ENCODE measurements around the gene MRPL50.

Gene MRPL50

DNA sequence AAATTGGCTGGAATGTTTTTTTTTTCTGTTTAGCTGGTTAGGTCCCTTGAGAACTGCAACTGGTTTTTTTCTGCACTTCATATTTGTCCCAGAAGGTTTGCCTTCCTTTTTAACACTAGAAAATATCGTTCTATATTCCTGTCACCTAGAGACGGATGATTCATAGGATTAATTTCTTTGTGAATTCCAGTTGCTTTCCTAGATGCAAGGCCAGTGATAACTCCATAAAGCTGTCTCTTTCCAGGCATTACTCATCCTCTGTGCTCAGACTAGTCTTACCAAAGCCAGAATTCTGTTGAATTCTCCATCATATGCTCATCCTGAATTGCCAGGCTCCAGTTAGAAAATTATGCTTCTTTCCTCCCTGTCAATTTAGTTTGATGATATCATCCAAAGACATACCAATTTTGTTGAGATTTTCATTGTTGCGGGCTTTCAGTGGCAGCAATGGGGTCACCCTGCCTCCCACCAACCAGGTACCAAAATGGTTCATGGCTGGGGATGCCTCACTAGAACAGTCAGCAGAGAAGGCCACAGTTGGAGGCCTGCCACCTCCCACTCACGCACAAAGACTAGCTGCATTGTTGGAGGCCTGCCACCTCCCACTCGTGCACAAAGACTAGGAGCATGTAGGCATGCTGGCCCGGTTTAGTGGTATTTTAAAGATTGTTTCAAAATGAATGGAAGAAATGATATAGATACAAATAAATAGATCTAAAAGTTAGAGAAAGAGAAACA, 22.1 kb downstream of the MRPL50 start:
- TF ChIP-seq EP300 (IDR thresholded peaks at IDR 0.05; ENCODE audit: borderline replicate concordance) (no peak), CREB1 (IDR thresholded peaks at IDR 0.05; ENCODE audit: low read depth) (no peak)

DNA sequence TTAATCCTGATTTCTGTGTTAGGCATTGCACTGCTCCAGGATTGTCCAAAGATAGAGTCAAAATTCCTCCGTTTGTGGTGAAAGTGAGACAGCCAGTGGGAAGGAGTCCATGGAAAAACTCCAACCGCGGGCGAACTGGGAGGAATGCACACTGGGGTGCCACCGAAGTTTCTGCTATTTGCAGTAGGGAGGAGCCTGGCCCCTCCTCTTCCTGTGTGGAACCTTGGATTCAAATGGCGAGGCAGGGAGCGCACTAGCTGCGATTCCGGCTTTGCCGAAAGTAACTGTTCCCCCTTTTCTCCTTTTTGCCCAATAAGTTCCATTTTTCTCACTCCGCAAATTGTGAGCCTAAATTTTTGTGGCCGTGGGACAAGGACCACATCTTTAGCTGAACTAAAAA, 22.9 kb downstream of the MRPL50 start:
- TF ChIP-seq CEBPB (IDR thresholded peaks at IDR 0.05) (no peak), EP300 (IDR thresholded peaks at IDR 0.05; ENCODE audit: borderline replicate concordance) (no peak), YY1 (IDR thresholded peaks at IDR 0.05; ENCODE audit: low read depth) (no peak), NFIC (IDR thresholded peaks at IDR 0.05) (no peak), RAD21 (IDR thresholded peaks at IDR 0.05; ENCODE audit: low read depth) (no peak), TCF12 (IDR thresholded peaks at IDR 0.05; ENCODE audit: low read depth) (no peak), EGR1 (IDR thresholded peaks at IDR 0.05) (no peak), FOXM1 (IDR thresholded peaks at IDR 0.05; ENCODE audit: borderline replicate concordance, low read depth) (no peak), CREB1 (IDR thresholded peaks at IDR 0.05; ENCODE audit: low read depth) (no peak), TEAD4 (IDR thresholded peaks at IDR 0.05) (no peak), TAF1 (IDR thresholded peaks at IDR 0.05; ENCODE audit: low read depth) (no peak), ZBTB7A (IDR thresholded peaks at IDR 0.05; ENCODE audit: low read depth) (no peak)
- TF ChIP-seq, protein P1, sequence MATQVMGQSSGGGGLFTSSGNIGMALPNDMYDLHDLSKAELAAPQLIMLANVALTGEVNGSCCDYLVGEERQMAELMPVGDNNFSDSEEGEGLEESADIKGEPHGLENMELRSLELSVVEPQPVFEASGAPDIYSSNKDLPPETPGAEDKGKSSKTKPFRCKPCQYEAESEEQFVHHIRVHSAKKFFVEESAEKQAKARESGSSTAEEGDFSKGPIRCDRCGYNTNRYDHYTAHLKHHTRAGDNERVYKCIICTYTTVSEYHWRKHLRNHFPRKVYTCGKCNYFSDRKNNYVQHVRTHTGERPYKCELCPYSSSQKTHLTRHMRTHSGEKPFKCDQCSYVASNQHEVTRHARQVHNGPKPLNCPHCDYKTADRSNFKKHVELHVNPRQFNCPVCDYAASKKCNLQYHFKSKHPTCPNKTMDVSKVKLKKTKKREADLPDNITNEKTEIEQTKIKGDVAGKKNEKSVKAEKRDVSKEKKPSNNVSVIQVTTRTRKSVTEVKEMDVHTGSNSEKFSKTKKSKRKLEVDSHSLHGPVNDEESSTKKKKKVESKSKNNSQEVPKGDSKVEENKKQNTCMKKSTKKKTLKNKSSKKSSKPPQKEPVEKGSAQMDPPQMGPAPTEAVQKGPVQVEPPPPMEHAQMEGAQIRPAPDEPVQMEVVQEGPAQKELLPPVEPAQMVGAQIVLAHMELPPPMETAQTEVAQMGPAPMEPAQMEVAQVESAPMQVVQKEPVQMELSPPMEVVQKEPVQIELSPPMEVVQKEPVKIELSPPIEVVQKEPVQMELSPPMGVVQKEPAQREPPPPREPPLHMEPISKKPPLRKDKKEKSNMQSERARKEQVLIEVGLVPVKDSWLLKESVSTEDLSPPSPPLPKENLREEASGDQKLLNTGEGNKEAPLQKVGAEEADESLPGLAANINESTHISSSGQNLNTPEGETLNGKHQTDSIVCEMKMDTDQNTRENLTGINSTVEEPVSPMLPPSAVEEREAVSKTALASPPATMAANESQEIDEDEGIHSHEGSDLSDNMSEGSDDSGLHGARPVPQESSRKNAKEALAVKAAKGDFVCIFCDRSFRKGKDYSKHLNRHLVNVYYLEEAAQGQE (IDR thresholded peaks at IDR 0.05; ENCODE audit: low read depth), result no peak
- TF ChIP-seq, protein P2, sequence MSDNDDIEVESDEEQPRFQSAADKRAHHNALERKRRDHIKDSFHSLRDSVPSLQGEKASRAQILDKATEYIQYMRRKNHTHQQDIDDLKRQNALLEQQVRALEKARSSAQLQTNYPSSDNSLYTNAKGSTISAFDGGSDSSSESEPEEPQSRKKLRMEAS (IDR thresholded peaks at IDR 0.05), result no peak
- TF ChIP-seq, protein P3, sequence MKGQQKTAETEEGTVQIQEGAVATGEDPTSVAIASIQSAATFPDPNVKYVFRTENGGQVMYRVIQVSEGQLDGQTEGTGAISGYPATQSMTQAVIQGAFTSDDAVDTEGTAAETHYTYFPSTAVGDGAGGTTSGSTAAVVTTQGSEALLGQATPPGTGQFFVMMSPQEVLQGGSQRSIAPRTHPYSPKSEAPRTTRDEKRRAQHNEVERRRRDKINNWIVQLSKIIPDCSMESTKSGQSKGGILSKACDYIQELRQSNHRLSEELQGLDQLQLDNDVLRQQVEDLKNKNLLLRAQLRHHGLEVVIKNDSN (IDR thresholded peaks at IDR 0.05), result no peak

DNA sequence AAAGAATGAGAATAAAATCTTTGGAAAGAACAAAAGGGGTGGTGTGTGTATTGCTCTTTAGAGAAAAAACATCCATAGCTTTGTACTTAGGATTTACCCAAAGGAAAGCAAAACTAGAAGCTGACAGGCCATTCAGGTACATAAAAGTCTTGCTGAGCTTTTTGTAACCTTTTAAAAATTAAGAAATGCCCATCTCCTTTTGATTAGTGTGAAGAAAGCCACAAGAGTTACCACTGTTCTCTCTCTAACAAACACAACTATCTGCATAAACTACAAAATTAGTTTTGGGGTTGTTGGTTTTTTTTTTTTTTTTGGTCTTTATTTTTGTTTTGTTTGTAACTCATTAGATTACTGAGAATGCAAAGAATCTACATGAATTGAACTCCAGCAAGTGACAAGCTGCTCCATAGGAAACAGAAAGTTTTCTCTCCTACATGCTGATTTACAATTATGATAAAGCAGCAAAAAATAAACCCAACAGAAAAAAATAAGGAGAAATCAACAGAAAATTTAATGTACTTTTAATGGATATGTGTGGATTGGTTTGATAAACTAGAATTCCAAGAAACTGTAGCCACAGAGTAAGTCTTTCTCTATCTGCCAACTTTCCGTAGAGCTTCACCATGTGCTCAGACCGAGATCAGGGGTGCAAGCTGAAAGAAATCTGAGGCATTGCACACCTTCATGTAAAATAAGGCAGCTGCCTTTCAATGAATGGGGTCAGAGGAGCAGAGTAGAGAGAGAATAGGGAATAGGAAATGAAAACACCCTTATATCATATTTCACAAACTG, 25.9 kb downstream of the MRPL50 start:
- no peak for TF ChIP-seq CEBPB (IDR thresholded peaks at IDR 0.05)
- no peak for TF ChIP-seq ZBTB7A (IDR thresholded peaks at IDR 0.05; ENCODE audit: low read depth)
- TF ChIP-seq TAF1 (IDR thresholded peaks at IDR 0.05; ENCODE audit: low read depth), result no peak
- no peak for TF ChIP-seq TCF12 (IDR thresholded peaks at IDR 0.05; ENCODE audit: low read depth)

DNA sequence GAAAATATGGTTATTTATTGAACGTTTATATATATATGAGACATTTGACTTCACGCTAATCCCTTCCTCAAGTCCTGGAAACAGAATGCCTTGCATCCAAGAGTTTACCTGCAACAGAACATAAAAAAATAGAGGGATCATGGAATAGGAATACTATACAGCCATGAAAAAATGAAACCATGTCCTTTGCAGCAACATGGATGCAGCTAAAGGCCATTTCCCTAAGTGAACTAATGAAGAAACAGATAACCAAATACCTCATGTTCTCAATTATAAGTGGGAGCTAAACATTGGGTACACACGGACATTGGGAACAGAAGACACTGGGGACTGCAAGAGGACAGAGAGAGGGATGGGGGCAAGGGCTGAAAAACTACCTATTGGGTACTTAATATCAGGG, 26.6 kb downstream of the MRPL50 start:
- no peak for TF ChIP-seq RAD21 (IDR thresholded peaks at IDR 0.05; ENCODE audit: low read depth)
- no peak for TF ChIP-seq TAF1 (IDR thresholded peaks at IDR 0.05; ENCODE audit: low read depth)
- no peak for TF ChIP-seq NFIC (IDR thresholded peaks at IDR 0.05)
- TF ChIP-seq FOXM1 (IDR thresholded peaks at IDR 0.05; ENCODE audit: borderline replicate concordance, low read depth), result no peak
- no peak for TF ChIP-seq YY1 (IDR thresholded peaks at IDR 0.05; ENCODE audit: low read depth)
- no peak for TF ChIP-seq EGR1 (IDR thresholded peaks at IDR 0.05)
- TF ChIP-seq TEAD4 (IDR thresholded peaks at IDR 0.05), result no peak
- TF ChIP-seq, protein P1 (IDR thresholded peaks at IDR 0.05; ENCODE audit: low read depth), result no peak

GRCh38 chr9:101369884-101370531, 28.4 kb downstream of the MRPL50 start:
- TF ChIP-seq TCF12 (IDR thresholded peaks at IDR 0.05; ENCODE audit: low read depth) (no peak), NFIC (IDR thresholded peaks at IDR 0.05) (no peak), YY1 (IDR thresholded peaks at IDR 0.05; ENCODE audit: low read depth) (no peak), RAD21 (IDR thresholded peaks at IDR 0.05; ENCODE audit: low read depth) (no peak), FOXM1 (IDR thresholded peaks at IDR 0.05; ENCODE audit: borderline replicate concordance, low read depth) (no peak)

- TF ChIP-seq YY1 (IDR thresholded peaks at IDR 0.05; ENCODE audit: low read depth) (no peak), TEAD4 (IDR thresholded peaks at IDR 0.05) (no peak), TCF12 (IDR thresholded peaks at IDR 0.05; ENCODE audit: low read depth) (no peak), TAF1 (IDR thresholded peaks at IDR 0.05; ENCODE audit: low read depth) (no peak), FOXM1 (IDR thresholded peaks at IDR 0.05; ENCODE audit: borderline replicate concordance, low read depth) (no peak), ZBTB7A (IDR thresholded peaks at IDR 0.05; ENCODE audit: low read depth) (no peak), RAD21 (IDR thresholded peaks at IDR 0.05; ENCODE audit: low read depth) (no peak), CREB1 (IDR thresholded peaks at IDR 0.05; ENCODE audit: low read depth) (no peak)
- TF ChIP-seq, protein P2 (IDR thresholded peaks at IDR 0.05), result no peak
- TF ChIP-seq, protein P1 (IDR thresholded peaks at IDR 0.05; ENCODE audit: low read depth), result no peak
Observed at GRCh38 chr9:101369286-101369685, 29.1 kb downstream of the MRPL50 start.
